Mesenchymal stem cell (in vitro differentiated cells and primary cell): ENCODE data around the gene NECAB3.

Source experiments
- DNase-seq: peaks from one replicate; pipeline ENCODE4 v3.0.0-alpha.2; 2013
- H2AFZ ChIP-seq: one replicate; pipeline ENCODE4 v1.6.1; 2013; ENCODE audit warnings: low read depth, mild to moderate bottlenecking, control low read depth, inconsistent platforms, low read length, moderate library complexity
- H2AK5ac ChIP-seq: 2 replicates; pipeline ENCODE4 v1.6.1; 2013; ENCODE audit warnings: low read length, moderate library complexity, mild to moderate bottlenecking, inconsistent platforms; ENCODE audit not compliant: severe bottlenecking
- H2BK120ac ChIP-seq: one replicate; pipeline ENCODE4 v1.6.1; 2013; ENCODE audit warnings: low read depth, mild to moderate bottlenecking, inconsistent platforms, low read length, moderate library complexity
- H2BK12ac ChIP-seq, 2 experiments: one replicate each; pipeline ENCODE4 v1.6.1; 2013; ENCODE audit warnings: inconsistent platforms in 2 of 2, low read length in 2 of 2, mild to moderate bottlenecking in 2 of 2, moderate library complexity in 2 of 2, control low read depth in 1 of 2
- H2BK15ac ChIP-seq: one replicate; pipeline ENCODE4 v1.6.1; 2013; ENCODE audit warnings: mild to moderate bottlenecking, low read depth, inconsistent platforms; ENCODE audit not compliant: poor library complexity, severe bottlenecking
- H2BK5ac ChIP-seq: 2 replicates; pipeline ENCODE4 v1.6.1; 2013; ENCODE audit warnings: low read depth, mild to moderate bottlenecking, low read length, control low read depth, inconsistent platforms; ENCODE audit not compliant: poor library complexity, severe bottlenecking
- H3K14ac ChIP-seq, 2 experiments: one replicate each; pipeline ENCODE4 v1.6.1; 2013; ENCODE audit warnings: inconsistent platforms in 2 of 2, low read length in 2 of 2, control low read depth in 1 of 2, mild to moderate bottlenecking in 1 of 2, moderate library complexity in 1 of 2
- H3K18ac ChIP-seq, 2 experiments: one replicate each; pipeline ENCODE4 v1.6.1; 2013; ENCODE audit warnings: inconsistent platforms in 2 of 2, low read length in 2 of 2, control low read depth in 1 of 2, low read depth in 1 of 2, mild to moderate bottlenecking in 1 of 2
- H3K23ac ChIP-seq, 2 experiments: one replicate each; pipeline ENCODE4 v1.6.1; 2013; ENCODE audit warnings: inconsistent platforms in 2 of 2, low read length in 2 of 2, mild to moderate bottlenecking in 2 of 2, moderate library complexity in 2 of 2, control low read depth in 1 of 2
- H3K27ac ChIP-seq: 2 replicates; pipeline ENCODE4 v1.5.1; 2013; ENCODE audit warnings: mild to moderate bottlenecking, moderate library complexity, low read length, control low read depth, inconsistent platforms; ENCODE audit not compliant: poor library complexity, severe bottlenecking
- H3K27me3 ChIP-seq, 2 experiments: 2 replicates each; pipeline versions ENCODE4 v1.6.1 to v1.7.0; 2013; ENCODE audit warnings: low read length in 2 of 2, mild to moderate bottlenecking in 2 of 2, moderate library complexity in 2 of 2, control low read depth in 1 of 2, inconsistent platforms in 1 of 2; ENCODE audit not compliant: control insufficient read depth in 1 of 2, insufficient read depth in 1 of 2
- H3K36me3 ChIP-seq, 2 experiments: 2 replicates each; pipeline versions ENCODE4 v1.6.1 to v1.7.0; 2013; ENCODE audit warnings: low read length in 2 of 2, control low read depth in 1 of 2, inconsistent platforms in 1 of 2, low read depth in 1 of 2, mild to moderate bottlenecking in 1 of 2; ENCODE audit not compliant: insufficient read depth in 2 of 2, control insufficient read depth in 1 of 2
- H3K4ac ChIP-seq, 2 experiments: one replicate each; pipeline ENCODE4 v1.6.1; 2013; ENCODE audit warnings: inconsistent platforms in 2 of 2, low read length in 2 of 2, mild to moderate bottlenecking in 2 of 2, moderate library complexity in 2 of 2, control low read depth in 1 of 2, low read depth in 1 of 2
- H3K4me1 ChIP-seq: 2 replicates; pipeline ENCODE4 v1.6.1; 2013; ENCODE audit warnings: low read depth, low read length, control low read depth; ENCODE audit not compliant: control insufficient read depth, insufficient read depth
- H3K4me2 ChIP-seq: 2 replicates; pipeline ENCODE4 v1.6.1; 2013; ENCODE audit warnings: low read length, mild to moderate bottlenecking, inconsistent platforms; ENCODE audit not compliant: poor library complexity, severe bottlenecking
- H3K4me3 ChIP-seq, 2 experiments: 2 replicates each; pipeline versions ENCODE4 v1.5.1 to v1.7.0; 2013; ENCODE audit warnings: low read length in 2 of 2, mild to moderate bottlenecking in 2 of 2, control low read depth in 1 of 2, low read depth in 1 of 2; ENCODE audit not compliant: insufficient read depth in 1 of 2
- H3K79me1 ChIP-seq: replicated peaks from 2 replicates; pipeline ENCODE4 v1.6.1; 2013; ENCODE audit warnings: mild to moderate bottlenecking, control low read depth, low read length, inconsistent platforms; ENCODE audit not compliant: poor library complexity, severe bottlenecking
- H3K9ac ChIP-seq: 2 replicates; pipeline ENCODE4 v1.7.0; 2013; ENCODE audit warnings: mild to moderate bottlenecking, low read length, moderate library complexity
- H3K9me3 ChIP-seq: 2 replicates; pipeline ENCODE4 v1.7.0; 2013; ENCODE audit warnings: mild to moderate bottlenecking, low read length; ENCODE audit not compliant: control insufficient read depth
- H4K8ac ChIP-seq: one replicate; pipeline ENCODE4 v1.6.1; 2013; ENCODE audit warnings: inconsistent platforms, mild to moderate bottlenecking, low read length, moderate library complexity
- H4K91ac ChIP-seq: one replicate; pipeline ENCODE4 v1.6.1; 2013; ENCODE audit warnings: mild to moderate bottlenecking, low read length, inconsistent platforms
- WGBS: methylation state at CpG from one replicate; pipeline ENCODE4 v1.1.7; 2013; ENCODE audit warnings: mixed read lengths; 5-methylcytosine and 5-hydroxymethylcytosine counted together

NECAB3 gene

GRCh38 chr20:33664085-33664761 lies 10.0 kb downstream of the NECAB3 start:
- H2BK120ac ChIP-seq = peak overlapping the region; percentile 96
- H2BK12ac ChIP-seq = peak overlapping the region in 1 of 2 experiments; percentile 68
- H3K4me3 ChIP-seq = peak overlapping the region; percentile 78 to 88
- H3K18ac ChIP-seq = peak overlapping the region; percentile 81 to 95
- H2AFZ ChIP-seq = peak overlapping the region; percentile 90
- H3K4me2 ChIP-seq = peak overlapping the region; percentile 92
- H4K8ac ChIP-seq = peak overlapping the region; percentile 96
- WGBS = 55% methylated on average over 9 of the region's 9 CpGs
- H4K91ac ChIP-seq = peak overlapping the region; percentile 65
- H3K79me1 ChIP-seq = peaks cover 43% of the 10 kb centered on the region
- no peak for DNase-seq
- peaks cover 13 to 59% of the 10 kb centered on the region in 2 experiments for H3K36me3 ChIP-seq
- peak overlapping the region in 1 of 2 experiments; percentile 88 for H3K23ac ChIP-seq
- peak overlapping the region; percentile 84 for H3K27ac ChIP-seq
- H3K9ac ChIP-seq = peak overlapping the region; percentile 94
- no peak overlapping the region for H2BK15ac ChIP-seq
- no peaks in the 10 kb centered on the region for H3K9me3 ChIP-seq
- H3K4me1 ChIP-seq = peaks cover 30% of the 10 kb centered on the region
- peak overlapping the region; percentile 8 for H2BK5ac ChIP-seq
- H3K14ac ChIP-seq = peak overlapping the region in 1 of 2 experiments; percentile 93
- H2AK5ac ChIP-seq = peak overlapping the region; percentile 75
- peak overlapping the region; percentile 79 to 99 for H3K4ac ChIP-seq
- H3K27me3 ChIP-seq = no peaks in the 10 kb centered on the region

- no peaks in the 10 kb centered on the region for H3K27me3 ChIP-seq
- H3K27ac ChIP-seq = peak overlapping the region; percentile 84
- H2AFZ ChIP-seq = peak overlapping the region; percentile 90
- H3K14ac ChIP-seq = peak overlapping the region; percentile 28 to 99
- no peaks in the 10 kb centered on the region for H3K9me3 ChIP-seq
- H4K91ac ChIP-seq = peak overlapping the region; percentile 73
- peak overlapping the region in 1 of 2 experiments; percentile 92 for H3K23ac ChIP-seq
- peaks cover 9 to 59% of the 10 kb centered on the region in 2 experiments for H3K36me3 ChIP-seq
- H3K4me1 ChIP-seq = peaks cover 33% of the 10 kb centered on the region
- H2AK5ac ChIP-seq = peak overlapping the region; percentile 57
- peak overlapping the region; percentile 96 for H2BK120ac ChIP-seq
- under 1% methylated on average over 73 of the region's 84 CpGs for WGBS
- peaks cover 39% of the 10 kb centered on the region for H3K79me1 ChIP-seq
- peak overlapping the region in 1 of 2 experiments; percentile 68 for H2BK12ac ChIP-seq
- DNase-seq = peak; percentile 73
- peak overlapping the region; percentile 92 for H3K4me2 ChIP-seq
- H3K18ac ChIP-seq = peak overlapping the region; percentile 81 to 99
- peak overlapping the region; percentile 94 for H3K9ac ChIP-seq
- peak overlapping the region; percentile 92 for H2BK15ac ChIP-seq
- H3K4ac ChIP-seq = peak overlapping the region; percentile 79 to 99
- H2BK5ac ChIP-seq = peak overlapping the region; percentile 8
- H3K4me3 ChIP-seq = peak overlapping the region; percentile 78 to 88
- H4K8ac ChIP-seq = peak overlapping the region; percentile 96
Measured at GRCh38 chr20:33663161-33664084, 10.8 kb downstream of the NECAB3 start.

- H3K79me1 ChIP-seq = peaks cover 32% of the 10 kb centered on the region
- 92% methylated on average over 8 of the region's 10 CpGs for WGBS
Measured at GRCh38 chr20:33662172-33662571, 12.1 kb downstream of the NECAB3 start, which contains the start of gene C20orf144. Gene C20orf144 (plus strand): TSS chr20:33662327. CDS start chr20:33662346, 19 bp downstream.

More at GRCh38 chr20:33662172-33662571, 12.1 kb downstream of the NECAB3 start, which contains the start of gene C20orf144:
- DNase-seq = no peak
- Histone ChIP-seq H3K27ac (peak within 1 kb of the TSS; percentile 47), H2BK120ac (peak within 1 kb of the TSS; percentile 96), H3K36me3 (peaks cover 15 to 59% of the 10 kb centered on the region in 2 experiments), H3K9ac (peak within 1 kb of the TSS; percentile 94), H2BK5ac (no peak within 1 kb of the TSS), H3K23ac (peak within 1 kb of the TSS in 1 of 2 experiments; percentile 52), H3K14ac (peak within 1 kb of the TSS in 1 of 2 experiments; percentile 99), H2BK15ac (no peak within 1 kb of the TSS), H3K4ac (peak within 1 kb of the TSS; percentile 15 to 93), H3K9me3 (no peaks in the 10 kb centered on the region), H2AFZ (no peak within 1 kb of the TSS), H4K8ac (peak within 1 kb of the TSS; percentile 96), H3K18ac (peak within 1 kb of the TSS; percentile 59 to 99), H2AK5ac (peak within 1 kb of the TSS; percentile 4), H3K4me1 (peaks cover 31% of the 10 kb centered on the region), H4K91ac (peak within 1 kb of the TSS; percentile 73), H3K4me2 (peak within 1 kb of the TSS; percentile 92), H2BK12ac (peak within 1 kb of the TSS in 1 of 2 experiments; percentile 90), H3K4me3 (peak within 1 kb of the TSS; percentile 78 to 88), H3K27me3 (no peaks in the 10 kb centered on the region)
